B cell (primary cell): Measurements from ENCODE around the gene PDSS1. TPM values are rescaled to one million over a fixed set of nuclear protein-coding genes. Genes with fewer than 3 reads are reported as not detected.
"Not testable (repeated sequence)": the region's sequence is repeated elsewhere in the genome, so short reads cannot be mapped to it uniquely, and the experiment has no call there.

ENCODE experiments used
- ATAC-seq: fragments of 200-7000 bp; cut with Tn5 transposase; one replicate; pipeline ENCODE4 v1.10.0; 2021; ENCODE audit warnings: low read depth, mild to moderate bottlenecking, moderate number of reproducible peaks, moderate library complexity
- CTCF ChIA-PET: fragments of 350-600 bp; sonication (Branson Sonifier 250); formaldehyde crosslinking; loops from one replicate; lab custom pipeline; 2021; ENCODE audit warnings: antibody characterized with exemption, inconsistent platforms; lab: Charles Lee
- POLR2A ChIA-PET: fragments of 350-600 bp; sonication (Branson Sonifier 250); formaldehyde crosslinking; loops from one replicate; lab custom pipeline; 2021; ENCODE audit warnings: antibody characterized with exemption; lab: Charles Lee
- DNase-seq: peaks from one replicate; pipeline ENCODE4 v3.0.0; 2013
- H2AFZ ChIP-seq: 2 replicates; pipeline ENCODE4 v1.6.1; 2012; ENCODE audit warnings: mild to moderate bottlenecking, low read depth, low read length; ENCODE audit not compliant: insufficient read depth, poor library complexity, severe bottlenecking
- H3K27ac ChIP-seq, 2 donors: 1 replicate in 1 of 2; 2 replicates in 1 of 2; pipeline ENCODE4 v1.5.1; 2012 to 2013; ENCODE audit warnings: low read length in 2 of 2, mild to moderate bottlenecking in 2 of 2, moderate library complexity in 1 of 2
- H3K27me3 ChIP-seq, 4 experiments: fragments of 200-600 bp in 1 of 4; sonication (generic) in 1 of 4; replicated peaks in 1 of 4; 1 replicate in 2 of 4; 2 replicates in 2 of 4; pipeline versions ENCODE4 v1.6.1 to v1.7.0; 2013 to 2016; ENCODE audit warnings: low read length in 3 of 4, mild to moderate bottlenecking in 2 of 4, mixed read lengths in 1 of 4, moderate library complexity in 1 of 4; ENCODE audit not compliant: insufficient read depth in 4 of 4, control insufficient read depth in 3 of 4; ENCODE audit errors: control extremely low read depth in 1 of 4
- H3K36me3 ChIP-seq, 2 experiments: replicated peaks in 1 of 2; 1 replicate in 1 of 2; 2 replicates in 1 of 2; pipeline versions ENCODE4 v1.6.1 to v1.7.1; 2013; ENCODE audit warnings: low read length in 1 of 2; ENCODE audit not compliant: insufficient read depth in 2 of 2, control insufficient read depth in 1 of 2; ENCODE audit errors: control extremely low read depth in 1 of 2, extremely low read depth in 1 of 2
- H3K4me1 ChIP-seq, 2 donors: fragments of 200-600 bp in 1 of 2; sonication (generic) in 1 of 2; 1 replicate in 1 of 2; 2 replicates in 1 of 2; pipeline versions ENCODE4 v1.5.1 to v1.6.1; 2013 to 2017; ENCODE audit warnings: low read length in 2 of 2; ENCODE audit not compliant: control insufficient read depth in 2 of 2, insufficient read depth in 2 of 2
- H3K4me2 ChIP-seq: replicated peaks from 2 replicates; pipeline ENCODE3; 2012; ENCODE audit warnings: mild to moderate bottlenecking, low read depth, low read length; ENCODE audit not compliant: poor library complexity, severe bottlenecking
- H3K4me3 ChIP-seq, 5 experiments: fragments of 200-600 bp in 1 of 5; sonication (generic) in 1 of 5; 1 replicate in 3 of 5; 2 replicates in 2 of 5; pipeline versions ENCODE4 v1.5.1 to v1.7.0; 2011 to 2016; ENCODE audit warnings: low read length in 4 of 5, mild to moderate bottlenecking in 4 of 5, low read depth in 2 of 5, control low read depth in 1 of 5, moderate library complexity in 1 of 5; ENCODE audit not compliant: insufficient read depth in 1 of 5; ENCODE audit errors: control extremely low read depth in 1 of 5, extremely low read depth in 1 of 5
- H3K79me2 ChIP-seq: fragments of 200-600 bp; sonication (generic); one replicate; pipeline ENCODE4 v1.6.0; 2016; ENCODE audit warnings: low read length; ENCODE audit not compliant: control insufficient read depth, insufficient read depth
- H3K9ac ChIP-seq: fragments of 200-600 bp; sonication (generic); 2 replicates; pipeline ENCODE4 v1.6.1; 2017; ENCODE audit warnings: mild to moderate bottlenecking, low read length, moderate library complexity
- H3K9me3 ChIP-seq, 3 donors: one replicate each; pipeline versions ENCODE4 v1.6.1 to v1.7.1; 2013; ENCODE audit warnings: low read length in 2 of 3; ENCODE audit not compliant: control insufficient read depth in 2 of 3, insufficient read depth in 1 of 3; ENCODE audit errors: control extremely low read depth in 1 of 3
- H4K20me1 ChIP-seq: 2 replicates; pipeline ENCODE4 v1.6.0; 2012; ENCODE audit warnings: mild to moderate bottlenecking, low read length; ENCODE audit not compliant: insufficient read depth, control insufficient read depth, poor library complexity, severe bottlenecking
- H3K27ac Mint-ChIP-seq: one replicate; pipeline ENCODE4 v1.8.0; 2021; ENCODE audit warnings: mixed read lengths
- H3K27me3 Mint-ChIP-seq: one replicate; pipeline ENCODE4 v1.8.0; 2021; ENCODE audit warnings: mixed read lengths
- H3K4me1 Mint-ChIP-seq: one replicate; pipeline ENCODE4 v1.8.0; 2021; ENCODE audit warnings: mixed read lengths
- H3K4me3 Mint-ChIP-seq: one replicate; pipeline ENCODE4 v1.8.0; 2021; ENCODE audit warnings: mixed read lengths
- H3K9me3 Mint-ChIP-seq: one replicate; pipeline ENCODE4 v1.8.0; 2022; ENCODE audit warnings: mixed read lengths; ENCODE audit not compliant: insufficient read depth
- EZH2 ChIP-seq: IDR thresholded peaks from 2 replicates; pipeline ENCODE4 v1.6.1; 2012; ENCODE audit warnings: borderline replicate concordance, low read depth, mild to moderate bottlenecking, moderate library complexity, low read length; ENCODE audit not compliant: insufficient read depth, poor library complexity, severe bottlenecking
- WGBS: methylation state at CpG from one replicate; pipeline ENCODE4 v1.1.5; 2013; ENCODE audit warnings: missing lambda C conversion rate; ENCODE audit not compliant: insufficient coverage; 5-methylcytosine and 5-hydroxymethylcytosine counted together
- intact Hi-C: fragments of 100-400 bp; cut with micrococcal nuclease; formaldehyde crosslinking; loops from one replicate; pipeline ENCODE4 v1.10.0; 2022
- polyA plus RNA-seq: library from polyadenylated mRNA; depleted of rRNA; stranded (reverse); fragments of >200 nt; gene quantifications from 2 replicates; pipeline ENCODE4 v1.2.3, GENCODE V29; 2012
- total RNA-seq, 2 donors: library from RNA; stranded (reverse); fragments of 120-200 nt in 1 of 2; gene quantifications; 1 replicate in 1 of 2; 2 replicates in 1 of 2; pipeline versions ENCODE4 v1.2.3 to v1.2.4, GENCODE V29; 2013 to 2022
- TF ChIP-seq, protein P1 (sequence below): fragments of 200-600 bp; IDR thresholded peaks from one replicate; pipeline ENCODE4 v1.8.0; 2022; ENCODE audit warnings: antibody characterized with exemption, mild to moderate bottlenecking

PDSS1 gene
- total and polyA plus RNA-seq, 2 donors (not counting 1 experiment from before 2014, with no cell fraction given) = 3.6 to 4.7 TPM

- H3K4me3 Mint-ChIP-seq = peak overlapping the region; percentile 71
- no peaks in the 10 kb centered on the region for H3K27me3 ChIP-seq
- peaks cover 79% of the 10 kb centered on the region for H4K20me1 ChIP-seq
- H3K4me2 ChIP-seq = peak overlapping the region; percentile 52
- intact Hi-C loops = loop anchor here (2.0 kb wide), 2 partner anchors 13 to 17 kb away; no protein-coding TSS in a partner anchor
- DNase-seq = no peak
- H3K4me3 ChIP-seq = peak overlapping the region in 1 of 5 experiments; percentile 8
- H3K27ac ChIP-seq = peak overlapping the region; percentile 69 to 81
- peak overlapping the region; percentile 12 for H3K9ac ChIP-seq
- no peaks in the 10 kb centered on the region for H3K27me3 Mint-ChIP-seq
- POLR2A ChIA-PET = no interaction called here
- CTCF ChIA-PET = interaction anchor here (2.5 to 2.8 kb wide), 2 partner anchors 54 to 75 kb away, joined by 7 to 28 read pairs; no protein-coding TSS in a partner anchor
- peaks cover 86% of the 10 kb centered on the region for H3K4me1 Mint-ChIP-seq
- peaks cover 4 to 11% of the 10 kb centered on the region in 2 experiments for H3K36me3 ChIP-seq
- no peaks in the 10 kb centered on the region for H3K9me3 ChIP-seq
- 67% methylated on average over 1 of the region's 2 CpGs for WGBS
- H3K27ac Mint-ChIP-seq = peak overlapping the region; percentile 78
- TF ChIP-seq EZH2 = no peak
- TF ChIP-seq, protein P1, sequence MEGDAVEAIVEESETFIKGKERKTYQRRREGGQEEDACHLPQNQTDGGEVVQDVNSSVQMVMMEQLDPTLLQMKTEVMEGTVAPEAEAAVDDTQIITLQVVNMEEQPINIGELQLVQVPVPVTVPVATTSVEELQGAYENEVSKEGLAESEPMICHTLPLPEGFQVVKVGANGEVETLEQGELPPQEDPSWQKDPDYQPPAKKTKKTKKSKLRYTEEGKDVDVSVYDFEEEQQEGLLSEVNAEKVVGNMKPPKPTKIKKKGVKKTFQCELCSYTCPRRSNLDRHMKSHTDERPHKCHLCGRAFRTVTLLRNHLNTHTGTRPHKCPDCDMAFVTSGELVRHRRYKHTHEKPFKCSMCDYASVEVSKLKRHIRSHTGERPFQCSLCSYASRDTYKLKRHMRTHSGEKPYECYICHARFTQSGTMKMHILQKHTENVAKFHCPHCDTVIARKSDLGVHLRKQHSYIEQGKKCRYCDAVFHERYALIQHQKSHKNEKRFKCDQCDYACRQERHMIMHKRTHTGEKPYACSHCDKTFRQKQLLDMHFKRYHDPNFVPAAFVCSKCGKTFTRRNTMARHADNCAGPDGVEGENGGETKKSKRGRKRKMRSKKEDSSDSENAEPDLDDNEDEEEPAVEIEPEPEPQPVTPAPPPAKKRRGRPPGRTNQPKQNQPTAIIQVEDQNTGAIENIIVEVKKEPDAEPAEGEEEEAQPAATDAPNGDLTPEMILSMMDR = no peak
- peak; percentile 2 for ATAC-seq
- H3K79me2 ChIP-seq = peaks cover 100% of the 10 kb centered on the region
- H3K4me1 ChIP-seq = peaks cover 42 to 56% of the 10 kb centered on the region in 2 donors
- no peak overlapping the region for H2AFZ ChIP-seq
- H3K9me3 Mint-ChIP-seq = no peaks in the 10 kb centered on the region
Measured at GRCh38 chr10:26781797-26782196, 84.3 kb downstream of the PDSS1 start.

GRCh38 chr10:26787362-26787761 lies 89.9 kb downstream of the PDSS1 start:
- ChIA-PET CTCF (no interaction called here), POLR2A (interaction anchor here (0.5 kb wide), 1 partner anchor 13 kb away, joined by 3 read pairs; no protein-coding TSS in a partner anchor)
- Histone ChIP-seq H3K36me3 (peaks cover 9 to 10% of the 10 kb centered on the region in 2 experiments), H4K20me1 (peaks cover 48% of the 10 kb centered on the region), H3K4me2 (no peak overlapping the region), H3K79me2 (peaks cover 98% of the 10 kb centered on the region), H2AFZ (no peak overlapping the region), H3K4me1 (peaks cover 8 to 9% of the 10 kb centered on the region in 2 donors), H3K27ac (no peak overlapping the region), H3K27me3 (no peaks in the 10 kb centered on the region), H3K9ac (no peak overlapping the region), H3K9me3 (no peaks in the 10 kb centered on the region), H3K4me3 (no peak overlapping the region)
- Mint-ChIP-seq H3K9me3 (no peaks in the 10 kb centered on the region), H3K4me1 (peaks cover 72% of the 10 kb centered on the region), H3K27ac (peak overlapping the region; percentile 22), H3K27me3 (no peaks in the 10 kb centered on the region), H3K4me3 (no peak overlapping the region)
- TF ChIP-seq EZH2 = no peak
- TF ChIP-seq, protein P1 = no peak
- DNase-seq (no peak), ATAC-seq (no peak)
- intact Hi-C loops = no loop called here
- WGBS = 100% methylated on average over 1 of the region's 3 CpGs

DNA sequence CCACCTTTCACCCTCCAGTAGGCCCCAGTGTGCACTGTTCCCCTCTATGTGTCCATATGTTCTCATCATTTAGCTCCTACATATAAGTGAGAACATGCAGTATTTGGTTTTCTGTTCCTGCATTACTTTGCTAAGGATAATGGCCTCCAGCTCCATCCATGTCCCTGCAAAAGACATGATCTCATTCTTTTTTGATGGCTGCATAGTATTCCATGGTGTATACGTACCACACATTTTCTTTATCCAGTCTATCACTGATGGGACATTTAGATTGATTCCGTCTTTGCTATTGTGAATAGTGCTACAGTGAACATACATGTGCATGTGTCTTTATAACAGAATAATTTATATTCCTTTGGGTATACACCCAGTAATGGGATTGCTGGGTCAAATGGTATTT lies 92.3 kb downstream of the PDSS1 start:
- DNase-seq, H3K9ac ChIP-seq, H3K4me2 ChIP-seq, ATAC-seq, intact Hi-C loops, H3K9me3 ChIP-seq, H3K27me3 ChIP-seq, H3K36me3 ChIP-seq, H3K9me3 Mint-ChIP-seq, H3K27ac ChIP-seq, H3K4me3 ChIP-seq, H3K4me3 Mint-ChIP-seq, POLR2A ChIA-PET, H2AFZ ChIP-seq, H3K27me3 Mint-ChIP-seq: not testable (repeated sequence)
- Histone ChIP-seq H3K4me1 (peaks cover 8 to 11% of the 10 kb centered on the region in 2 donors), H3K79me2 (peaks cover 97% of the 10 kb centered on the region), H4K20me1 (peaks cover 40% of the 10 kb centered on the region)
- Mint-ChIP-seq H3K4me1 (peaks cover 65% of the 10 kb centered on the region), H3K27ac (peak overlapping the region; percentile 64)
- CTCF ChIA-PET = interaction anchor here (0.9 to 1.2 kb wide), 2 partner anchors 15 to 32 kb away, joined by 3 to 4 read pairs; no protein-coding TSS in a partner anchor
- WGBS = no CpG with 5 or more reads among the region's 2 CpGs
